ENCODE results near the gene THRB.

- no peak for TF ChIP-seq POLR2A (IDR thresholded peaks at IDR 0.05; ENCODE audit: low read depth, low read length)
- TF ChIP-seq POLR2AphosphoS5 (IDR thresholded peaks at IDR 0.05; ENCODE audit: low read depth, low read length), result no peak
Measured at GRCh38 chr3:24299246-24299805, 195.3 kb downstream of the THRB start.
